HepG2 (cell line): ENCODE results near the gene BACH1. TPM values are rescaled to one million over a fixed set of nuclear protein-coding genes. Genes with fewer than 3 reads are reported as not detected.

Experiments used
- ATAC-seq: fragments of 200-7000 bp; cut with Tn5 transposase; 3 replicates; pipeline ENCODE4 v1.9.1; 2020; ENCODE audit warnings: mild to moderate bottlenecking, moderate library complexity
- BruUV-seq: library from RNA; stranded (reverse); fragments of 400-500 nt; replicated peaks from 2 replicates; lab custom pipeline; 2021; lab: Mats Ljungman, UMichigan
- CTCF ChIA-PET: fragments of 300-600 bp; formaldehyde crosslinking; extraction: SDS; loops from one replicate; lab custom pipeline; 2021; ENCODE audit warnings: low total read pairs, inconsistent platforms, low intra/inter-chr PET ratio; lab: Yijun Ruan, JAX
- POLR2A ChIA-PET: fragments of 350-600 bp; sonication (Branson Sonifier 250); formaldehyde crosslinking; loops from one replicate; lab custom pipeline; 2020; ENCODE audit warnings: antibody characterized with exemption, inconsistent platforms; lab: Yijun Ruan, JAX
- DNase-seq: peaks from one replicate; pipeline ENCODE4 v3.0.0-alpha.2; 2015; ENCODE audit warnings: low spot score
- FAIRE-seq: peaks from 3 replicates; lab custom pipeline; 2011; peaks lifted over from hg19 to GRCh38; lab: Jason Lieb, UNC
- H2AFZ ChIP-seq: one replicate; pipeline ENCODE4 v1.6.1; 2011; ENCODE audit warnings: low read length, inconsistent platforms
- H3K27ac ChIP-seq: fragments of 300-600 bp; 3 replicates; pipeline ENCODE4 v1.8.0; 2011; ENCODE audit warnings: mixed run types, mild to moderate bottlenecking, mixed read lengths, low read length, inconsistent platforms; ENCODE audit not compliant: insufficient read depth; ENCODE audit errors: extremely low read length
- H3K27me3 ChIP-seq, 2 experiments: fragments of 200-600 bp in 1 of 2; 2 replicates in 1 of 2; 3 replicates in 1 of 2; pipeline versions ENCODE4 v1.6.0 to v1.8.0; 2011; ENCODE audit warnings: low read length in 2 of 2, mild to moderate bottlenecking in 2 of 2, moderate library complexity in 2 of 2, inconsistent platforms in 1 of 2; ENCODE audit not compliant: insufficient read depth in 2 of 2, control insufficient read depth in 1 of 2
- H3K36me3 ChIP-seq, 2 experiments: fragments of 200-600 bp in 1 of 2; replicated peaks in 1 of 2; 2 replicates in 1 of 2; 3 replicates in 1 of 2; pipeline versions ENCODE4 v1.5.1 to v1.8.0; 2011; ENCODE audit warnings: low read length in 2 of 2, inconsistent platforms in 1 of 2; ENCODE audit not compliant: insufficient read depth in 2 of 2, control insufficient read depth in 1 of 2
- H3K4me1 ChIP-seq: 2 replicates; pipeline ENCODE4 v1.5.1; 2012; ENCODE audit warnings: low read length, inconsistent platforms; ENCODE audit not compliant: insufficient read depth
- H3K4me2 ChIP-seq: 2 replicates; pipeline ENCODE4 v1.6.0; 2011; ENCODE audit warnings: low read depth, low read length, inconsistent platforms
- H3K4me3 ChIP-seq, 3 experiments: fragments of 200-600 bp in 1 of 3; sonication (generic), shearing (Covaris generic) in 1 of 3; replicated peaks in 1 of 3; 2 replicates each; pipeline ENCODE4 v1.5.1; 2011 to 2016; ENCODE audit warnings: low read length in 3 of 3, inconsistent platforms in 2 of 3, low read depth in 2 of 3, mild to moderate bottlenecking in 2 of 3, control low read depth in 1 of 3, mixed read lengths in 1 of 3; ENCODE audit not compliant: insufficient read depth in 1 of 3
- H3K79me2 ChIP-seq: one replicate; pipeline ENCODE4 v1.6.1; 2011; ENCODE audit warnings: low read length, inconsistent platforms; ENCODE audit not compliant: insufficient read depth
- H3K9ac ChIP-seq: 2 replicates; pipeline ENCODE4 v1.6.0; 2011; ENCODE audit warnings: mild to moderate bottlenecking, low read depth, low read length, inconsistent platforms; ENCODE audit not compliant: insufficient read depth
- H3K9me3 ChIP-seq: 2 replicates; pipeline ENCODE4 v1.5.1; 2012; ENCODE audit warnings: mild to moderate bottlenecking, low read length
- H4K20me1 ChIP-seq: 2 replicates; pipeline ENCODE4 v1.6.0; 2011; ENCODE audit warnings: inconsistent platforms, mild to moderate bottlenecking, low read length, moderate library complexity; ENCODE audit not compliant: insufficient read depth
- ASH2L ChIP-seq: fragments of 300-600, 200-600 bp; sonication (generic); IDR thresholded peaks from 2 replicates; pipeline ENCODE4 v1.7.0; 2017; ENCODE audit warnings: low read depth, mild to moderate bottlenecking, moderate library complexity, mixed read lengths, low read length; ENCODE audit not compliant: insufficient read length
- FOXK2 ChIP-seq: fragments of 450-650 bp; IDR thresholded peaks from 2 replicates; pipeline ENCODE4 v1.6.1; 2016
- JDP2 ChIP-seq: sonication (generic); formaldehyde crosslinking; IDR thresholded peaks from 2 replicates; pipeline ENCODE4 v1.8.1; 2022; ENCODE audit warnings: missing genetic modification reagents, borderline replicate concordance
- NONO ChIP-seq, 2 experiments: fragments of 450-650 bp in 1 of 2; sonication (generic) in 1 of 2; formaldehyde crosslinking in 1 of 2; IDR thresholded peaks in 1 of 2; conservative IDR thresholded peaks in 1 of 2; 2 replicates each; pipeline versions ENCODE4 v1.6.1 to v1.8.0; 2017 to 2022; ENCODE audit warnings: mild to moderate bottlenecking in 1 of 2, missing genetic modification reagents in 1 of 2, moderate library complexity in 1 of 2
- ZFP1 ChIP-seq: IDR thresholded peaks from 2 replicates; pipeline ENCODE4 v1.6.1; 2016
- ZFP36L2 ChIP-seq: sonication (generic); formaldehyde crosslinking; IDR thresholded peaks from 2 replicates; pipeline ENCODE4 v1.4.0; 2020; ENCODE audit warnings: missing genetic modification reagents
- ZNF7 ChIP-seq: IDR thresholded peaks from 2 replicates; pipeline ENCODE4 v1.6.1; 2016; ENCODE audit warnings: missing biosample characterization, missing genetic modification reagents
- ZNF746 ChIP-seq: sonication (generic); formaldehyde crosslinking; IDR thresholded peaks from 2 replicates; pipeline ENCODE4 v1.8.0; 2022; ENCODE audit warnings: mild to moderate bottlenecking, missing genetic modification reagents
- WGBS: methylation state at CpG from one replicate; pipeline ENCODE4 v1.1.6; 2017; ENCODE audit warnings: low lambda C conversion rate; 5-methylcytosine and 5-hydroxymethylcytosine counted together
- in situ Hi-C: cut with HindIII; loops from 2 replicates; pipeline ENCODE4 v1.10.0; 2017; ENCODE audit warnings: low pct_unique_long_range_greater_than_20kb; ENCODE audit not compliant: extremely low pct_ligation_motif_present
- intact Hi-C: fragments of 100-400 bp; cut with micrococcal nuclease; formaldehyde crosslinking; loops from one replicate; pipeline ENCODE4 v1.10.0; 2022; ENCODE audit not compliant: unreplicated experiment
- polyA plus RNA-seq, 8 experiments: library from polyadenylated mRNA; depleted of rRNA in 3 of 8; stranded (reverse) in 7 of 8; unstranded in 1 of 8; fragments of >200 nt; fragmentation: Illumina TruSeq in 4 of 8; extraction: Trizol in 4 of 8; gene quantifications; 2 replicates each; pipeline versions ENCODE4 v1.2.1 to v1.2.3, GENCODE V29; 2011 to 2016; ENCODE audit warnings: low read depth in 4 of 8, missing spikeins in 1 of 8, mixed read lengths in 1 of 8; ENCODE audit not compliant: insufficient read depth in 1 of 8
- total RNA-seq, 5 experiments: library from RNA; depleted of rRNA; stranded (reverse); fragments of >200 nt; fragmentation: Illumina TruSeq; extraction: Trizol; gene quantifications; 2 replicates each; pipeline ENCODE4 v1.2.3, GENCODE V29; 2016; ENCODE audit warnings: low read depth in 1 of 5
- TF ChIP-seq, protein P1 (sequence below): sonication (generic); formaldehyde crosslinking; IDR thresholded peaks from 2 replicates; pipeline ENCODE4 v1.4.0; 2020; ENCODE audit warnings: mild to moderate bottlenecking, missing genetic modification reagents
- TF ChIP-seq, protein P2 (sequence below): sonication (generic); formaldehyde crosslinking; IDR thresholded peaks from 2 replicates; pipeline ENCODE4 v1.8.0; 2022; ENCODE audit warnings: mild to moderate bottlenecking, missing genetic modification reagents; ENCODE audit not compliant: insufficient replicate concordance
- TF ChIP-seq, protein P3 (sequence below): IDR thresholded peaks from 2 replicates; pipeline ENCODE4 v1.4.0; 2020; ENCODE audit warnings: mild to moderate bottlenecking, missing genetic modification reagents

BACH1 gene
- total and polyA plus RNA-seq, 2 of the 13 experiments (the other 11 are each of a cell fraction or from before 2014, with no cell fraction given) = 16.5 to 51.7 TPM

DNA sequence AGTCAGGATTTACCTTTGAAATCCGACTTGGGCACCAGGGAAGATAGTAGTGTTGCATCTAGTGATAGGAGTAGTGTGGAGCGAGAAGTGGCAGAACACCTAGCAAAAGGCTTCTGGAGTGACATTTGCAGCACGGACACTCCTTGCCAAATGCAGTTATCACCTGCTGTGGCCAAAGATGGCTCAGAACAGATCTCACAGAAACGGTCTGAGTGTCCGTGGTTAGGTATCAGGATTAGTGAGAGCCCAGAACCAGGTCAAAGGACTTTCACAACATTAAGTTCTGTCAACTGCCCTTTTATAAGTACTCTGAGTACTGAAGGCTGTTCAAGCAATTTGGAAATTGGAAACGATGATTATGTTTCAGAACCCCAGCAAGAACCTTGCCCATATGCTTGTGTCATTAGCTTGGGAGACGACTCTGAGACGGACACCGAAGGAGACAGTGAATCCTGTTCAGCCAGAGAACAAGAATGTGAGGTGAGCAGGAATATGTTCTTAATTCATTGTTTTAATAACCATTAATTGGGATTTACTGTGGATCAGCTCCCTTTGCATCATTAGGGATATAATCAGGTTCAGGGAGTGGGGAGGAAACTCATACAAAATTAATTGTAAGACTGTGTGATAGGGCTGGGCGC is 28.3 kb downstream of the BACH1 start (continued):
- TF ChIP-seq, protein P1, sequence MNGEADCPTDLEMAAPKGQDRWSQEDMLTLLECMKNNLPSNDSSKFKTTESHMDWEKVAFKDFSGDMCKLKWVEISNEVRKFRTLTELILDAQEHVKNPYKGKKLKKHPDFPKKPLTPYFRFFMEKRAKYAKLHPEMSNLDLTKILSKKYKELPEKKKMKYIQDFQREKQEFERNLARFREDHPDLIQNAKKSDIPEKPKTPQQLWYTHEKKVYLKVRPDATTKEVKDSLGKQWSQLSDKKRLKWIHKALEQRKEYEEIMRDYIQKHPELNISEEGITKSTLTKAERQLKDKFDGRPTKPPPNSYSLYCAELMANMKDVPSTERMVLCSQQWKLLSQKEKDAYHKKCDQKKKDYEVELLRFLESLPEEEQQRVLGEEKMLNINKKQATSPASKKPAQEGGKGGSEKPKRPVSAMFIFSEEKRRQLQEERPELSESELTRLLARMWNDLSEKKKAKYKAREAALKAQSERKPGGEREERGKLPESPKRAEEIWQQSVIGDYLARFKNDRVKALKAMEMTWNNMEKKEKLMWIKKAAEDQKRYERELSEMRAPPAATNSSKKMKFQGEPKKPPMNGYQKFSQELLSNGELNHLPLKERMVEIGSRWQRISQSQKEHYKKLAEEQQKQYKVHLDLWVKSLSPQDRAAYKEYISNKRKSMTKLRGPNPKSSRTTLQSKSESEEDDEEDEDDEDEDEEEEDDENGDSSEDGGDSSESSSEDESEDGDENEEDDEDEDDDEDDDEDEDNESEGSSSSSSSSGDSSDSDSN (CRISPR knock-in tag) = no peak
- no peak for TF ChIP-seq ZFP1 (CRISPR knock-in tag)
- TF ChIP-seq NONO (IDR thresholded peaks at IDR 0.05) = no peak
- no peak for TF ChIP-seq NONO (CRISPR knock-in tag; conservative IDR thresholded peaks at IDR 0.05)
- TF ChIP-seq FOXK2 = no peak

DNA sequence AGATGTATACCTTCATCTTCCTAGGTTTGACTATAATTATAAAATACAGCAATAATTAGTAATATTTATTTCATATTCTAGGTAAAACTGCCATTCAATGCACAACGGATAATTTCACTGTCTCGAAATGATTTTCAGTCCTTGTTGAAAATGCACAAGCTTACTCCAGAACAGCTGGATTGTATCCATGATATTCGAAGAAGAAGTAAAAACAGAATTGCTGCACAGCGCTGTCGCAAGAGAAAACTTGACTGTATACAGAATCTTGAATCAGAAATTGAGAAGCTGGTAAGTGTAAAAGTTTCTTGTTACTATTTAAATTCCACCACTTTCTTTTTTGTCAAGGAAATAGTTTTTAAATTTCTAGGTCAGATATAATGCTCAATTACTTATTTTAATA is 30.7 kb downstream of the BACH1 start:
- H3K4me2 ChIP-seq = no peak overlapping the region
- ATAC-seq (no peak), FAIRE-seq (no peak), DNase-seq (no peak)
- peaks cover 4% of the 10 kb centered on the region; the same call in 1 of the 2 replicates for H4K20me1 ChIP-seq
- H3K9me3 ChIP-seq = no peaks in the 10 kb centered on the region
- ChIA-PET POLR2A (no interaction called here), CTCF (no interaction called here)
- intact Hi-C loops = no loop called here
- H3K4me3 ChIP-seq = no peak overlapping the region
- no peak overlapping the region for H3K9ac ChIP-seq
- in situ Hi-C loops = no loop called here
- H3K27me3 ChIP-seq = no peaks in the 10 kb centered on the region
- H3K36me3 ChIP-seq = peaks cover 11 to 50% of the 10 kb centered on the region in 2 experiments
- BruUV-seq = no TSS peak
- H3K4me1 ChIP-seq = no peaks in the 10 kb centered on the region
- no peak overlapping the region for H3K27ac ChIP-seq
- peaks cover 24% of the 10 kb centered on the region for H3K79me2 ChIP-seq
- H2AFZ ChIP-seq = no peak overlapping the region
- 97% methylated on average over 5 of the region's 5 CpGs for WGBS
- TF ChIP-seq ASH2L = no peak
- no peak for TF ChIP-seq ZFP36L2 (CRISPR knock-in tag)
- TF ChIP-seq ZNF7 (CRISPR knock-in tag) = no peak
- TF ChIP-seq JDP2 (CRISPR knock-in tag) = no peak
- no peak for TF ChIP-seq ZNF746 (CRISPR knock-in tag)
- TF ChIP-seq, protein P2, sequence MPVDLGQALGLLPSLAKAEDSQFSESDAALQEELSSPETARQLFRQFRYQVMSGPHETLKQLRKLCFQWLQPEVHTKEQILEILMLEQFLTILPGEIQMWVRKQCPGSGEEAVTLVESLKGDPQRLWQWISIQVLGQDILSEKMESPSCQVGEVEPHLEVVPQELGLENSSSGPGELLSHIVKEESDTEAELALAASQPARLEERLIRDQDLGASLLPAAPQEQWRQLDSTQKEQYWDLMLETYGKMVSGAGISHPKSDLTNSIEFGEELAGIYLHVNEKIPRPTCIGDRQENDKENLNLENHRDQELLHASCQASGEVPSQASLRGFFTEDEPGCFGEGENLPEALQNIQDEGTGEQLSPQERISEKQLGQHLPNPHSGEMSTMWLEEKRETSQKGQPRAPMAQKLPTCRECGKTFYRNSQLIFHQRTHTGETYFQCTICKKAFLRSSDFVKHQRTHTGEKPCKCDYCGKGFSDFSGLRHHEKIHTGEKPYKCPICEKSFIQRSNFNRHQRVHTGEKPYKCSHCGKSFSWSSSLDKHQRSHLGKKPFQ (CRISPR knock-in tag) = no peak
- TF ChIP-seq, protein P3, sequence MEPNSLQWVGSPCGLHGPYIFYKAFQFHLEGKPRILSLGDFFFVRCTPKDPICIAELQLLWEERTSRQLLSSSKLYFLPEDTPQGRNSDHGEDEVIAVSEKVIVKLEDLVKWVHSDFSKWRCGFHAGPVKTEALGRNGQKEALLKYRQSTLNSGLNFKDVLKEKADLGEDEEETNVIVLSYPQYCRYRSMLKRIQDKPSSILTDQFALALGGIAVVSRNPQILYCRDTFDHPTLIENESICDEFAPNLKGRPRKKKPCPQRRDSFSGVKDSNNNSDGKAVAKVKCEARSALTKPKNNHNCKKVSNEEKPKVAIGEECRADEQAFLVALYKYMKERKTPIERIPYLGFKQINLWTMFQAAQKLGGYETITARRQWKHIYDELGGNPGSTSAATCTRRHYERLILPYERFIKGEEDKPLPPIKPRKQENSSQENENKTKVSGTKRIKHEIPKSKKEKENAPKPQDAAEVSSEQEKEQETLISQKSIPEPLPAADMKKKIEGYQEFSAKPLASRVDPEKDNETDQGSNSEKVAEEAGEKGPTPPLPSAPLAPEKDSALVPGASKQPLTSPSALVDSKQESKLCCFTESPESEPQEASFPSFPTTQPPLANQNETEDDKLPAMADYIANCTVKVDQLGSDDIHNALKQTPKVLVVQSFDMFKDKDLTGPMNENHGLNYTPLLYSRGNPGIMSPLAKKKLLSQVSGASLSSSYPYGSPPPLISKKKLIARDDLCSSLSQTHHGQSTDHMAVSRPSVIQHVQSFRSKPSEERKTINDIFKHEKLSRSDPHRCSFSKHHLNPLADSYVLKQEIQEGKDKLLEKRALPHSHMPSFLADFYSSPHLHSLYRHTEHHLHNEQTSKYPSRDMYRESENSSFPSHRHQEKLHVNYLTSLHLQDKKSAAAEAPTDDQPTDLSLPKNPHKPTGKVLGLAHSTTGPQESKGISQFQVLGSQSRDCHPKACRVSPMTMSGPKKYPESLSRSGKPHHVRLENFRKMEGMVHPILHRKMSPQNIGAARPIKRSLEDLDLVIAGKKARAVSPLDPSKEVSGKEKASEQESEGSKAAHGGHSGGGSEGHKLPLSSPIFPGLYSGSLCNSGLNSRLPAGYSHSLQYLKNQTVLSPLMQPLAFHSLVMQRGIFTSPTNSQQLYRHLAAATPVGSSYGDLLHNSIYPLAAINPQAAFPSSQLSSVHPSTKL (CRISPR knock-in tag) = no peak
